GM21367 (cell line): ENCODE measurements around the gene PLOD2.

Experiments
- ATAC-seq: cut with Tn5 transposase; IDR thresholded peaks from one replicate; pipeline ENCODE4 v1.9.1; 2021; ENCODE audit not compliant: unreplicated experiment

Gene PLOD2

DNA sequence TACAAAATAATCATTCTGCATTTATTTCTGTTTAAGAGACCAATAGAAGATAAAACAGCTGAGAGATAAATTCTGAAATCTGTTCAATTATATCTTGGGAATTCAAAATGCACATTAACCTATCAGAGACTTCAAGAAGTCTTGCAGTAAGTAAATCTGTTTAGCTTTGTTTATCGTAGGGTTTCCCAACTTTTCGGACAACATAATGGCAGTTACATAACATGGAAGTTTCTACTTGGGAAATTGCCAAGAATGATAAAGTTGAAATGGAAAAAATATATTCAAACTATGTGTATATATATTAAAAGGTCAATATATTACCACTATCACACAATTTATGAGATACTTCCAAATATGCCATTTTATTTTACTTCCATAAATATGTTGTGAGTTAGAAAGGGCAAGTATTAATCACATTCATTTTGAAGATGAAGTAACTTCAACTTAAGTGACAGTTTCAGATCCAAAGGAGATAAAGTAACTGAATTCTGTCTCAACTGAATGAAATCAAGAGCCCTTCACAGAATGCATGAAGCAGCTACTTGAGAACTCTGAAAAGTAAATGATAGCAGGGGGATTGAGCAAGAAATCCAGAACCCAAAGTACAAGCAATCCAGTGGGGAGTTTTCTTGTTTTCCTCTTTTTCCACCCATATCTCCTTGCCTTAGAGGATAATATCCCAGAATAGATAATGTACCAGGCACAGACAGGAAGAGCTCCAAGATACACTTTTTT lies 108.8 kb downstream of the PLOD2 start:
- no peak for ATAC-seq

DNA sequence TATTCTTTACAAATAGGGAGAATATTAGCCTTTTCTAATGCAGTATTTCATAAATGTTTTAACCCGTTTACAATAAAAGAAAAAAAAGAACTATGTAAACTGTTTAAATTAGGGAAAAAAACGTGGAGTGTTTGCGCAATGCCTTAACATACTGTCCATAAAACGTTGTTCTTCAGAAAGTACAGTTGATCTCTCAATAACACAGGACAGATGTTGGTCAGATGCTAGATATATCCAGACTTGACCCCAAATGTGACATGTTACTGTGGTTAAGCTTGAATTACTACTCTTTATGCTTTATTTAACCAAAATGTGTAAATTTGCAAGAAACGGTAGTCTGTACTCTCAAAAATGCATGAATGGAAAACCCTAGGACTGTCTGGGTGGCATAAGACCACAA lies 110.3 kb downstream of the PLOD2 start:
- ATAC-seq, result no peak

DNA sequence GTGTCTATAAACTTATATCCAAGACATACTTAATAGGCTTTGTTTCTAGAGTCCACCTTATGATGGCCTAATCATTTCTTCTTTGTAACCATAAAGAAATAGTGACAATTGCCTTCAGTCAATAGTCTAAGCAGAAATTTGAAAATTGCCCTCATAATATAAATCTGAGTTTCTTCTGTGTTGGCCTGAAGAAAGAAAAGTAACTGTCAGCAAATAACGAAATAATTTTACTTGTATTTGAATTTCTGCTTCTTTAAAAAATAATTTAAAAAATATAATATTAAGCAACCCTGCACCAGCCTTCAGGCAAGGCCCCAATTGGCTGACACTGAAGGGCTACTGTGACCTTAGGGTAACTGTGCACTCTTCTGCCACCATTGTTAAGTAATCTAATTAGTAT lies 113.5 kb downstream of the PLOD2 start:
- no peak for ATAC-seq

DNA sequence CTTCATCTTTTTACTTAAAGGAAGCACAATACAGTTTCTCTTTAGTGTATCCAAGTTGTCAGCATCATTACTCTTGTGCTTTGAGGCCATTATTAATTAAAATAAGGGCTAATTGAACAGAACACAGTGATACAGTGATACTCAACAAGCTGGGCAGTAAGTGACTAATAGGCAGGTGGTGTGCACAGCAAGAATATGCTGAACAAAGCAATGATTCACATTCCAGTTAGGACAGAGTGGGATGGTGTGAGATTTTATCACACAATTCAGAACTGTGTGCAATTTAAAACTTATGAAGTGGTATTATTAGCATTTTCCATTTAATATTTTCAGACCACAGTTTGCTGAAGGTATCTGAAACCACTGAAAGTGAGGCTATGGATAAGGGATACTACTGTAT lies 116.9 kb downstream of the PLOD2 start:
- ATAC-seq, result no peak

DNA sequence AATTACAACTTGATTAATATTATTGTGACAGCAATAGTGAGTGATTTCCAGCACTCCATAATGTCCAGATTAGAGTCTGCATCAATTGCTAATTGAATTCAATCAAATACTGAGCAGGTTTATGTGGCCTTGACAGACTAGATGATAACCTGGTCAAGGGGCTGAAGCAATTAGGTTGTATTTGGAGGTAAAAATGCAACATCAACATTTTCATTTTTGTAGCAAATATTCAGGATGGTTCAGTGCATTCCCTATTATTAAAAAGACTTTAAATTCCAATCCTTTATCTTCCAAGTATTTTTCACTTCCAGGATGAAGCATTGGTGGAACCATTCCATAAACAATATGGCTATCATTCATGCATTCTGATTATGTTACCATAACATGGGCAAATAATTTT lies 120.4 kb downstream of the PLOD2 start:
- ATAC-seq, result no peak

DNA sequence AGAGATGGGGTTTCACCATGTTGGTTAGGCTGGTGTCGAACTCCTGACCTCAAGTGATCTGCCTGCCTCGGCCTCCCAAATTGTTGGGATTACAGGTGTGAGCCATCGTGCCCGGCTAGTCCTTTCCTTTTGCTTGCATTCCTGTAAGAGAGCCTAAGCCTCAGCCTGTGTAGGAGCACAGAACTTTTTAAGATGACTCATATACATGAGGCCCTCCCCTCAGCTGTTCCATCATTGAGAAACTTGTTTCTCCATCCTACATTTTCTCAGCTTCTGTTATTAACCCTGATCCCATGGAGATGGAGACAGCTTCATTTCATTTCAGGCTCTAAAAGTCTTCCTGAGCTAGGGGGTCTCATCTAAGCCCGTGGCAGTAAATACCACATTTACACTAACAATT lies 123.3 kb downstream of the PLOD2 start:
- ATAC-seq, result no peak

DNA sequence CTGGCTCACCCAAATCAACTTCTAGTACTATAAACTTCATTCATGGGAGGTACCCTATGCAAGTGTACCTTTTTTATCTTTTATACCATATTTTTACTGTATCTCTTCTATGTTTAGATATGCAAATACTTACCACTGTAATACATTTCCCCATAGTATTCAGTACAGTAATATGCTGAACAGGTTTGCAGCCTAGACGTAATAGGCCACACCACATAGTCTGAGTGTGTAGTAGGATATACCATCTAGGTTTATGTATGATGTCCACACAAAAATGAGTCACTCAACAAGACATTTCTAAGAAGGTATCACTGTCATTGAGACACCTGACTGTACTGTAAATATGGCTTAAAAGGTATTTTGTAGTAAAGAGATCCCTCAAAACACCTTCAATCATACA lies 124.7 kb downstream of the PLOD2 start:
- no peak for ATAC-seq

DNA sequence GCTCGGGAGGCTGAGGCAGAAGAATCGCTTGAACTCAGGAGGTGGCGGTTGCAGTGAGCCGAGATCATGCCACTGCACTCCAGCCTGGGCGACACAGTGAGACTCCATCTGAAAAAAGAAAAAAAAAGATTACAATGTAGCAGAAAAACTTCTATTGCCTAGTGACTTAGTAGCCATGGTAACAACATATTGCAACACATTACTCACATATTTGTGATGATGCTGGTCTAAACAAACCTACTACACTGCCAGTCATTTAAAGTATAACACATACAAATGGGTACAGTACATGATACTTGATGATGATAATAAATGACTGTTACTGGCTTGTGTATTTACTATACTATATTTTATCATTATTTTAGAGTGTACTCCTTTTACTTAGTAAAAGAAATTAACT lies 125.6 kb downstream of the PLOD2 start:
- no peak for ATAC-seq

DNA sequence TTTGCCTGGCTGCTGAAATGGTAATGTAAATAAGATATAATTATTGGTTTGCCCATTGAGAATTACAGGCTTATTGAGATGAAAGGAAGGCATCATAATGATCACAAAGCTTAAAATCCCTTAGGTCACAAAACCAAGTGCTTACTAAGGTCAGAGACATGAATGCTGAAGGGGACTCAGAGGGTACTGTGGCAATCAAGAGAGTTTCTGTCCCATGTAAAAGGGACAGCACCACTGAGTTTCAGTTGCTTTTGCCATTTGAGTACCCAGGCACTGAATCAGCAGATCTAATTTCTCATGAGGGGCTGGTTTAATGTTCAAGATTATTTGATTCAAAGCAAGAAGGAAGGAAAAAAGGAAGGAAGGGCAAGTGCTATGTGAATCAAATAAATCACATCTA lies 127.0 kb downstream of the PLOD2 start:
- ATAC-seq, result no peak

DNA sequence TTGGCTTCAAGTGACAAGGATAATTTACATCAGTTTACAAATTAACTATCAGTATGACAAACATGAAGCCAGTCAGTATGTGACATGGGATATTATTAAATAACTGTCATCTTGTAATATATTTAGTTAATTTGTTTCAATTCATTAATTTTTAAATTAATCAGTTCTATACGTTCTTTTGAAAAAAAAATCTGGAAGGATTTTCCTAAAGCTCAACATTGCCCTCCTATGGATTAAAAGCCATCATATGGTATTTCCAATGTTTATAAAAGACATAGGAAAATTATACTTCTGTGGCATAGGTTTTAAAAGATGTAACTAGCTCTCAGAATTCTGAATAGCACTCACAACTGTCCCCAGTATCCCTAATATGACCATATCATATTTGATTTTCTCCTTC lies 134.4 kb downstream of the PLOD2 start:
- ATAC-seq, result no peak

DNA sequence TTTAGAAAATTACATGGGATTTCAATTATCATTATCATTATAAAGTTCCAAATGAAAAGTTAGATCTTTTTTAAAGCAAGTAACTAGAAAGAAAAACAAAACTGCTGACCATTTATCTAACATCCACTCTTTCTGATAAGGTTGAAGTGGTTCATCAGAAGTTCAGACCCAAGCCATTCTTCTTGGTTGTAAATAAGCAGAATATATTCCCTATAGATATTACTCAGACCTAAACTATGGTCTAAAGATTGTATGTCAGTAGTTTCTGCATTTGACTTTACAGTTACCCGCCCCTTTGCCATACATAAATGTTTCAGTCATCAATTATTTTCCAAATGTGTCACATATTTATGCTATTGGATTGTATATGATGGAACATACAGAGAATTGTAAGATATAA lies 136.7 kb downstream of the PLOD2 start:
- ATAC-seq, result no peak

DNA sequence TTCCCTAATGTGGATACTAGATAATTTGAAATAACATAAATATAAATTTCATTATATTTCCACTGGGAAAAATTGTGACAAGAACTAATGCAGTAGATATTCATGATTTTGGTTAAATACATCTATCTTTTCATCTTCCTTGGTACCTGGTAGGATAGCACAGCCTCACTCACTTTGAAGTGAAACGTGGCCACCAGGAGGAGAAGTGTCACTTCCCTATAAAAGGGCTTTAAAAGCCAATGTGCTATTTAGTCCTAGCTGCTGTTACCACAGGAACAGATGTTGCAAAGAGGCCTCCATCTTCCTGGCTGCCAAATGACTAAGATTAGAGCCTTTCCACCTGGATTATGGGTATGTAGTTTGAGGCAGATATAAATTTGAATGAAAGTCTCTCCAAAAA lies 140.0 kb downstream of the PLOD2 start:
- no peak for ATAC-seq

DNA sequence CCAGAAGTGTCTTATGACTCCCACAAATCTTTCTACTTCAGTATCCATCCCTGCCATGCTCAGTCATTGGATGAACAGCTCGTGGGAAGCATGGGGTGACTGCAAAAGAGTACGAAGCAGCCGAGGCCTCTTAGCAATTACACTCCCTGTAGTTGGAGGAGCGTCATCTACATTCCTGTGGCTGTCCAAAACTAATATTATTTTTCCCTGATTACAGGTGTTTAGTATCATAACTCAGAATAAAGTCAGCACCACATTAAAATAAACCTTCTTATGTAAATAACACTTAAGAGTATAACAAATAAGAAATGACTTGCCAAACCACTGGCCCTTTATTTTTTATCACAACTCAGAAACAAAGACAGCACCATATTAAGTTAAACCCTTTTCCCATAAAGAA lies 141.5 kb downstream of the PLOD2 start:
- no peak for ATAC-seq
